Breast epithelium (tissue), 4 donors: ENCODE results near the gene SEMA4D. TPM values are rescaled to one million over a fixed set of nuclear protein-coding genes. Genes with fewer than 3 reads are reported as not detected.

ENCODE experiments used
- DNase-seq, 2 donors: peaks; one replicate each; pipeline ENCODE4 v3.0.0-alpha.2; 2019; ENCODE audit warnings: low spot score in 2 of 2
- H3K27ac ChIP-seq, 2 donors: fragments of 200-600 bp; sonication (generic) in 1 of 2; one replicate each; pipeline ENCODE4 v1.5.1; 2016 to 2019; ENCODE audit warnings: mild to moderate bottlenecking in 1 of 2
- H3K27me3 ChIP-seq, 2 donors: fragments of 200-600 bp; sonication (generic) in 1 of 2; one replicate each; pipeline versions ENCODE4 v1.5.1 to v1.6.0; 2017 to 2019; ENCODE audit warnings: control low read depth in 1 of 2, mild to moderate bottlenecking in 1 of 2
- H3K36me3 ChIP-seq: fragments of 200-600 bp; one replicate; pipeline ENCODE4 v1.5.1; 2019
- H3K4me1 ChIP-seq, 2 donors: fragments of 200-600 bp; sonication (generic); one replicate each; pipeline ENCODE4 v1.5.1; 2016 to 2019; ENCODE audit warnings: control low read depth in 1 of 2
- H3K4me3 ChIP-seq, 3 donors: fragments of 200-600 bp; sonication (generic); 1 replicate in 2 of 3; 2 replicates in 1 of 3; pipeline ENCODE4 v1.5.1; 2016 to 2019; ENCODE audit warnings: mild to moderate bottlenecking in 3 of 3, moderate library complexity in 2 of 3
- H3K9me3 ChIP-seq, 2 donors: fragments of 200-600 bp; sonication (generic) in 1 of 2; one replicate each; pipeline ENCODE4 v1.5.1; 2016 to 2019; ENCODE audit warnings: control low read depth in 1 of 2
- POLR2A ChIP-seq: fragments of 450-650 bp; IDR thresholded peaks from one replicate; pipeline ENCODE4 v1.6.1; 2016; ENCODE audit warnings: antibody characterized with exemption, mild to moderate bottlenecking, moderate library complexity
- POLR2AphosphoS5 ChIP-seq, 3 donors: sonication (generic); formaldehyde crosslinking; IDR thresholded peaks; one replicate each; pipeline ENCODE4 v1.6.1; 2017; ENCODE audit warnings: antibody characterized with exemption in 3 of 3
- intact Hi-C: fragments of 100-400 bp; cut with DNase I; formaldehyde crosslinking; loops from one replicate; pipeline ENCODE4 v1.15.1; 2023; ENCODE audit warnings: low total_unique reads
- total RNA-seq, 3 donors: library from RNA; depleted of rRNA; stranded (reverse); fragments of >200 nt; gene quantifications; one replicate each; pipeline ENCODE4 v1.1.0, GENCODE V29; 2016
- TF ChIP-seq, protein P1 (sequence below), 3 donors: fragments of 450-650 bp; IDR thresholded peaks; one replicate each; pipeline ENCODE4 v1.5.1; 2016 to 2017; ENCODE audit warnings: antibody characterized with exemption in 3 of 3, mild to moderate bottlenecking in 3 of 3, moderate library complexity in 3 of 3

The SEMA4D gene
- total RNA-seq, 3 donors from 2014 or later: 9.9 to 24.6 (median 16.1) TPM

DNA sequence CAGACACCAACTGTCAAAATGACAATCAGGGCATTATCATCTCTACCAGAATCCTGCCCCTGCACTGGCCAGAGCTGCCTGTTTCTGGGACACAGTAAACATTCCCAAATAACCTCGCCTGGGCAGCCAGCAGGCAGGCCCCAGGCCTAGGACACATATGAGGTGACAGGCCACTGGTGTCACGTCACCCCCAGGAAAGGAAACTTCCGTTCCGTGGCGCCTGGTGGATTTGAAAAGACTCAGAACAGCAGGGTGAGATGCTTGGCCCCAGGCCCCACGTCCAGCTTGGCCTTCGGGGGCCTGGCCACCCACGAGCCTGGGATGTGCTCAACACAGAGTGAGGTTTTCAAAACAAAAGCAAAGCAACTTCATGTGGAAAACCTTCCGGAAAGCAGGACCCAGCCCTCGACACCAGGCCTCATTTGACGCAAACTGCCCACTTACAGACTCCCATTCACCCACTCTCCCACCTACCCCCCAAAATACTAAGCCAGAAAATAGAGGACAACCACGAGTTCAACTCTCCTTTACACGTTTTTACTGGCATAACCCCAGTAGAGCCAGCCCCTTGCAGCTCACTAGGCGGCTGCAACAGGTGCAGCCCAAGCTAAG, 1.2 kb downstream of the SEMA4D start:
- H3K36me3 ChIP-seq: no peaks in the 10 kb centered on the region
- H3K4me3 ChIP-seq: peak overlapping the region; percentile 71 to 96 (median 88)
- H3K27me3 ChIP-seq: no peaks in the 10 kb centered on the region
- peak overlapping the region; percentile 15 to 80 for H3K27ac ChIP-seq
- intact Hi-C loops: loop anchor here (5.0 kb wide), 1 partner anchor 1596 kb away; no protein-coding TSS in a partner anchor
- H3K4me1 ChIP-seq: peaks cover 6 to 8% of the 10 kb centered on the region in 2 donors
- H3K9me3 ChIP-seq: no peaks in the 10 kb centered on the region
- no peak for DNase-seq
- TF ChIP-seq, protein P1, sequence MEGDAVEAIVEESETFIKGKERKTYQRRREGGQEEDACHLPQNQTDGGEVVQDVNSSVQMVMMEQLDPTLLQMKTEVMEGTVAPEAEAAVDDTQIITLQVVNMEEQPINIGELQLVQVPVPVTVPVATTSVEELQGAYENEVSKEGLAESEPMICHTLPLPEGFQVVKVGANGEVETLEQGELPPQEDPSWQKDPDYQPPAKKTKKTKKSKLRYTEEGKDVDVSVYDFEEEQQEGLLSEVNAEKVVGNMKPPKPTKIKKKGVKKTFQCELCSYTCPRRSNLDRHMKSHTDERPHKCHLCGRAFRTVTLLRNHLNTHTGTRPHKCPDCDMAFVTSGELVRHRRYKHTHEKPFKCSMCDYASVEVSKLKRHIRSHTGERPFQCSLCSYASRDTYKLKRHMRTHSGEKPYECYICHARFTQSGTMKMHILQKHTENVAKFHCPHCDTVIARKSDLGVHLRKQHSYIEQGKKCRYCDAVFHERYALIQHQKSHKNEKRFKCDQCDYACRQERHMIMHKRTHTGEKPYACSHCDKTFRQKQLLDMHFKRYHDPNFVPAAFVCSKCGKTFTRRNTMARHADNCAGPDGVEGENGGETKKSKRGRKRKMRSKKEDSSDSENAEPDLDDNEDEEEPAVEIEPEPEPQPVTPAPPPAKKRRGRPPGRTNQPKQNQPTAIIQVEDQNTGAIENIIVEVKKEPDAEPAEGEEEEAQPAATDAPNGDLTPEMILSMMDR (IDR thresholded peaks at IDR 0.05): no peak
- no peak for TF ChIP-seq POLR2A
- TF ChIP-seq POLR2AphosphoS5 (IDR thresholded peaks at IDR 0.05): no peak

DNA sequence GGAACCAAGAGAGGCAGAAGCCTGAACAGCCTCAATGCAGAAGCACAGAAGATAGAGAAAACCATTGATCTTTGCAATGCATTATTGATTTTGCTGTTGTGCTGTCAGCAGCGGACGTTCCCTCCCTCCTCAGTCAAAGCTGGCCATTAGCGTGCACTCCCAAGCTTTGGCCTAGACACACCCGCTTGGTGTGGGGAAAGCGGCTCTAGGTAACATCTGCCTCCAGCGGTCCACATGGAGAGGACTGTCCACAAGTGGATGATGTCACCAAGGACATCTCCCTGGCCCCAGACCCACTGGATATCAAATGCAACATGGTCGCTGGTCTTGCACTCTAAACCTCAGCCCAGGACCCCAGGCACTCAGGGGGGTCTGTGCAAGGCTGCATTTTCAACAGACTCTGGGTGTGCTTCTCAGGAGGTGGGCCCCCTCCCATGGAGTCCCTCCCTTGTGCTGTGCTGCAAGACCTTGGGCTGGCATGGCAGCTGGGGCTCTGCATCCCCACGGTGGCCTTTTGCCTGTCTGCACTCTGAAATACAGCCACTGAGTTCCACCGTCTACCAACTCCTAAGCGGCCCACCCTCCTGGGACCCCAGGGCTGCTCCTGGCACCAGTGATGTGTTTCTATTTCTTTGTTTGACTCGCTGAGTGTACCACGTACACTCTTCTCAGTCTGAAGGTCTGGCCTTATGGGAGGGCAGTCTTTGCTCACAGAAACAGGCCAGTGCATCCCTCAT, 1.9 kb downstream of the SEMA4D start:
- Histone ChIP-seq H3K27ac (peak overlapping the region in 1 of 2 donors; percentile 80), H3K9me3 (no peaks in the 10 kb centered on the region), H3K4me3 (peak overlapping the region in 2 of 3 donors; percentile 88 to 96), H3K27me3 (no peaks in the 10 kb centered on the region), H3K4me1 (peaks cover 6 to 8% of the 10 kb centered on the region in 2 donors), H3K36me3 (no peaks in the 10 kb centered on the region)
- intact Hi-C loops: loop anchor here (5.0 kb wide), 1 partner anchor 1596 kb away; no protein-coding TSS in a partner anchor
- DNase-seq: no peak
- TF ChIP-seq, protein P1 (IDR thresholded peaks at IDR 0.05): no peak
- TF ChIP-seq POLR2A (no peak), POLR2AphosphoS5 (IDR thresholded peaks at IDR 0.05) (no peak)

DNA sequence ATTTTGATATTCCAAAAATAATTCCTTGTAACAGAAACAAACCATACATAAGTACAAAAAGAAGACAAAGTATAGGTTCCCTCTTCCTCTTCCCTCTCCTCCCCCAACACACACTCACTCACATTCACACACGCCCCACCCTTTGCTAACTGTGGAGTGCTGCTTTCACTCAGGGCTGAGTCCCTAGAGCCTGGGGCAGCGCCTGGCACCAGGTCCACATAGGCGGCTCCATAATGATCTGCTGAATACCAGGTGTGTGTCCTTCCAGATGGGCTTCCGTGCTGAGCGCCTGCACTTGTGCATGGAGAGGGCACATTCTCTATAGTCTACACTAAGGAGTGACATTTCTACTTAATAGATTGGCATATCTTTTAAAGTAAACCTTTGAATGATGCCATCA, 3.7 kb downstream of the SEMA4D start:
- no peaks in the 10 kb centered on the region for H3K9me3 ChIP-seq
- no peak overlapping the region for H3K27ac ChIP-seq
- no peak for TF ChIP-seq POLR2A
- TF ChIP-seq, protein P1 (IDR thresholded peaks at IDR 0.05): no peak
- TF ChIP-seq POLR2AphosphoS5 (IDR thresholded peaks at IDR 0.05): no peak
- intact Hi-C loops: no loop called here
- no peaks in the 10 kb centered on the region for H3K36me3 ChIP-seq
- DNase-seq: no peak
- H3K27me3 ChIP-seq: no peaks in the 10 kb centered on the region
- H3K4me1 ChIP-seq: peaks cover 6 to 8% of the 10 kb centered on the region in 2 donors
- H3K4me3 ChIP-seq: no peak overlapping the region

DNA sequence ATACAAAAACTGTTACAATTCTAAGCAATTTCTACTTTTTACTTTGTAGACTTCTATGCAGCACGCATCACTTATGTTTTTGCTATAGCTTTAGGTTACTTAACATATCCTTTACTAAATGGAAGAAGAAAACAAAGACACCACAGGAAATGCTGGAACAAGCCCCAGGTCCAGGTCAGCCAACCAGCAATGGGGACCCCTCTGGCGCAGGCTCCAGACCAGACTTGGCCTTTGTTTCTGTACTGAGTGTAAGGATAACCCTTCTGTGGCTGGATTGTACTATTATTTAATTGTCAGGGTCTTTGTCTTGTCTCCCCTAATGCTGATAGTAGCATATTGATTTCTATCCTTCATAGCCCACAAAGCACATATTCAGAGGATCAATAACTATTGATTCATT, 4.2 kb downstream of the SEMA4D start:
- Histone ChIP-seq H3K27ac (no peak overlapping the region), H3K4me1 (peaks cover 6 to 8% of the 10 kb centered on the region in 2 donors), H3K4me3 (peak overlapping the region in 1 of 3 donors; percentile 0), H3K9me3 (no peaks in the 10 kb centered on the region), H3K36me3 (no peaks in the 10 kb centered on the region), H3K27me3 (no peaks in the 10 kb centered on the region)
- TF ChIP-seq POLR2A (no peak), POLR2AphosphoS5 (IDR thresholded peaks at IDR 0.05) (no peak)
- TF ChIP-seq, protein P1 (IDR thresholded peaks at IDR 0.05): no peak
- intact Hi-C loops: no loop called here
- no peak for DNase-seq

DNA sequence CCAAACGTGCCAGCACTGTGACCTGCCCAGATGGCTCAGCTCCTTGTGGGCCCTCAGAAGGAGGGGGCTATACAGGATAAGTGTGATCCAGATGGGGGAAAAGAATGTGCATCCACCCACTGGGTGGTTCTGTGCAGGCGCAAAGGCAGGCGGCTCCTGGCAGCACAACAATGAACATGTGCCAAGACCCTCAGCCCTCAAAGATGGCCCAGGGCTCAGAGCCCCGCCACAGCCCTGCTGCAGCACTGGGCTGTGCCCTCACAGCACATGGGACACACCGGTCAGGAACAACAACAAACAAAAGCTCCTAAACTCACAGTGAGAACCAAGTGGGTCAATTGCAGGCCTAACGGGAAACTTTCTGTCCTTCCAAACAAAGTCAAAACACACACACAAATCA, 4.7 kb downstream of the SEMA4D start:
- H3K9me3 ChIP-seq: no peaks in the 10 kb centered on the region
- no peaks in the 10 kb centered on the region for H3K27me3 ChIP-seq
- H3K4me3 ChIP-seq: peak overlapping the region in 1 of 3 donors; percentile 0
- no peak for TF ChIP-seq POLR2A
- TF ChIP-seq, protein P1 (IDR thresholded peaks at IDR 0.05): no peak
- no peak for TF ChIP-seq POLR2AphosphoS5 (IDR thresholded peaks at IDR 0.05)
- peak overlapping the region in 1 of 2 donors; percentile 61 for H3K27ac ChIP-seq
- intact Hi-C loops: no loop called here
- DNase-seq: no peak
- H3K4me1 ChIP-seq: peaks cover 6 to 8% of the 10 kb centered on the region in 2 donors
- H3K36me3 ChIP-seq: no peaks in the 10 kb centered on the region
